NOMO-1 treated with DMSO at 0.1 percent for 48 hours (cell line): ENCODE data around the gene NIM1K.
"Not testable (repeated sequence)": the region's sequence is repeated elsewhere in the genome, so short reads cannot be mapped to it uniquely, and the experiment has no call there.

ENCODE experiments used
- DNase-seq: peaks from one replicate; lab custom pipeline; 2025; ENCODE audit not compliant: unreplicated experiment; lab: John Stamatoyannopoulos, UW

NIM1K gene

GRCh38 chr5:43312076-43312661, 120.1 kb downstream of the NIM1K start:
- no peak for DNase-seq

DNA sequence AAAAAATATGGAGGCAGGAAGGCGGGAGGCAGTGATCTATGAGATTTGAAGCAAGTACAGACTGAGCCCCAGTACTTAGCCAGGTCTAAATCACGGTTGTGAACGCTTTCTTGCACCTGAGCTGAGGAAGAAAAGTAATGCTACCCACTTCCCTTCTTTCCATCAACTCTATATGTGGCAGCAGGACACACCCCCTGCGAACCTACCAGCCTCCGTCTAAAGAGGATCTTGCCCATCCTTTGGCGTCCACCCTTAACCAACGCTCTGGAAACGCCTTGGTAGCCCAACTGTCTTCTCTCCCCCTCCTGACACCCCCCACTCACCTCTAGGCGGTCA, 120.6 kb downstream of the NIM1K start:
- peak; percentile 86 for DNase-seq

GRCh38 chr5:43313035-43313853, 121.2 kb downstream of the NIM1K start, which contains the start of gene HMGCS1:
Gene HMGCS1 (minus strand): TSS chr5:43313412. CDS start chr5:43298965, 14,447 bp downstream.
- peak; percentile 100 for DNase-seq

DNA sequence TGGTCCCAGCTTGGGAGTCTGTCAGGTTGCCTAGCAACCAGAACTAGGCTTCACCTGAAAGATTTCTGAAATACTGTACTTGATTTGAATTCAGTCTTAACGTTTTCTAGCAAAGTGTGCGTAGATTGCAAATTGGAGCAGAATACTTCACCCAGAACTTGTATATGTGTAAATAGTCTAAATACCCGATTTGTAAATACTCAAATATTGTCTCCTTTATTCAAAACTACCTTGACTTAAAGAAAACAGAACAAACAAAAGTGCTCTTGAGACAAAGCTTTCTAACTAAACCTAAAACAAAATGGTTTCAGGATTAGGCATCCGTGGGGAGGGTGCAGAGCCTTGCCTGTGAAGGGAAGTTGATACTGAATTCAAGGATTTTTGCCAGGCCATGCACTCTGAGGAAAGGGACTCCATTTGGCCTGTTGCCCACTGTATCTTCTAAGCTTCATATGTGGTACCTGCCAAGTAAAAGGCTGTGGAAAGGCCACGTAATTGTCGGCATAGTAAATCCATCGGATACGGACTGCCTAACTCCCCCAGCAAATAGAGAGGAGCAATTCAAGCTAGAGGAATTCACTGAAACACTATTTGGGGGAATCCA, 121.9 kb downstream of the NIM1K start:
- no peak for DNase-seq

GRCh38 chr5:43314724-43315123, 122.7 kb downstream of the NIM1K start:
- no peak for DNase-seq

- DNase-seq, result no peak
Observed at GRCh38 chr5:43315263-43315662, 123.2 kb downstream of the NIM1K start.

- DNase-seq, result no peak
Observed at GRCh38 chr5:43315682-43316081, 123.7 kb downstream of the NIM1K start.

GRCh38 chr5:43316421-43316820, 124.4 kb downstream of the NIM1K start:
- DNase-seq, result no peak

GRCh38 chr5:43320846-43321245, 128.8 kb downstream of the NIM1K start:
- no peak for DNase-seq

DNA sequence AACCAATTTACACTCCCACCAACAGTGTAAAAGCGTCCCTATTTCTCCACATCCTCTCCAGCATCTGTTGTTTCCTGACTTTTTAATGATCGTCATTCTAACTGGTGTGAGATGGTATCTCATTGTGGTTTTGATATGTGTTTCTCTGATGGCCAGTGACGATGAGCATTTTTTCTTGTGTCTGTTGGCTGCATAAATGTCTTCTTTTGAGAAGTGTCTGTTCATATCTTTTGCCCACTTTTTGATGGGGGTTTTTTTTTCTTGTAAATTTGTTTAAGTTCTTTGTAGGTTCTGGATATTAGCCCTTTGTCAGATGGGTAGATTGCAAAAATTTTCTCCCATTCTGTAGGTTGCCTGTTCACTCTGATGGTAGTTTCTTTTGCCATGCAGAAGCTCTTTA, 131.5 kb downstream of the NIM1K start:
- DNase-seq, result not testable (repeated sequence)

DNA sequence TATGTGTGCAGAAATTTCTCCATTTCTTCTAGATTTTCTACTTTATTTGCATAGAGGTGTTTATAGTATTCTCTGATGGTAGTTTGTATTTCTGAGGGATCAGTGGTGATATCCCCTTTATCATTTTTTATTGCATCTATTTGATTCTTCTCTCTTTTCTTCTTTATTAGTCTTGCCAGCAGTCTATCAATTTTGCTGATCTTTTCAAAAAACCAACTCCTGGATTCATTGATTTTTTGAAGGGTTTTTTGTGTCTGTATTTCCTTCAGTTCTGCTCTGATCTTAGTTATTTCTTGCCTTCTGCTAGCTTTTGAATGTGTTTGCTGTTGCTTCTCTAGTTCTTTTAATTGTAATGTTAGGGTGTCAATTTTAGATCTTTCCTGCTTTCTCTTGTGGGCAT, 133.6 kb downstream of the NIM1K start:
- DNase-seq, result not testable (repeated sequence)
